ENCODE data around the gene PLOD3. TPM values are rescaled to one million over a fixed set of nuclear protein-coding genes. Genes with fewer than 3 reads are reported as not detected.

PLOD3 gene
- total and polyA plus RNA-seq, 2 of the 8 experiments (the other 6 are each of a cell fraction or from before 2014, with no cell fraction given): 28.4 to 47.2 TPM

- TF ChIP-seq E2F6 (IDR thresholded peaks at IDR 0.05) (no peak; the same call in 1 of the 2 replicates), SRF (IDR thresholded peaks at IDR 0.05; ENCODE audit: low read depth, low read length) (0 out of 2 replicates have a peak, but pooled peaks have one; percentile 19), RXRA (IDR thresholded peaks at IDR 0.05; ENCODE audit: insufficient read depth, low read depth, low read length) (no peak), RNF2 (IDR thresholded peaks at IDR 0.05; ENCODE audit: borderline replicate concordance, low read depth, low read length, missing control alignments, poor library complexity, severe bottlenecking) (no peak), TBP (IDR thresholded peaks at IDR 0.05; ENCODE audit: low read depth, low read length) (peak; percentile 91), RBBP5 (IDR thresholded peaks at IDR 0.05; ENCODE audit: borderline replicate concordance, low read depth, low read length) (no peak), POLR2AphosphoS5 (IDR thresholded peaks at IDR 0.05; ENCODE audit: low read depth, low read length) (no peak), YY1 (IDR thresholded peaks at IDR 0.05; ENCODE audit: low read depth, low read length) (no peak), SP1 (IDR thresholded peaks at IDR 0.05; ENCODE audit: low read depth, low read length) (no peak), SIRT6 (IDR thresholded peaks at IDR 0.05; ENCODE audit: low read length) (no peak), CTBP2 (IDR thresholded peaks at IDR 0.05; ENCODE audit: borderline replicate concordance, insufficient read depth, insufficient read length, low read length) (no peak), ATF3 (IDR thresholded peaks at IDR 0.05; ENCODE audit: insufficient read depth, low read depth, low read length) (peak; percentile 86), BACH1 (IDR thresholded peaks at IDR 0.05; ENCODE audit: low read length) (0 out of 2 replicates have a peak, but pooled peaks have one; percentile 7), BRCA1 (IDR thresholded peaks at IDR 0.05; ENCODE audit: low read depth, low read length) (no peak), JUND (IDR thresholded peaks at IDR 0.05; ENCODE audit: low read length) (peak; percentile 45; the same call in 1 of the 2 replicates), CTCF (IDR thresholded peaks at IDR 0.05; ENCODE audit: control extremely low read depth in 1 of 3, insufficient read depth in 1 of 3, low read depth in 1 of 3, low read length in 3 of 3) (no peak), SP4 (IDR thresholded peaks at IDR 0.05; ENCODE audit: low read length) (peak; percentile 68), MAX (IDR thresholded peaks at IDR 0.05) (peak; percentile 93)
These were observed 52.1 kb downstream of the PLOD3 start, which contains the start of gene VGF (continued) for GRCh38 chr7:101165075-101165957.
